HG03175 (cell line): Measurements from ENCODE around the gene GPR142.

Experiments
- ATAC-seq: cut with Tn5 transposase; IDR thresholded peaks from one replicate; pipeline ENCODE4 v1.9.1; 2021; ENCODE audit warnings: mild to moderate bottlenecking, moderate library complexity; ENCODE audit not compliant: unreplicated experiment

Gene GPR142, protein sequence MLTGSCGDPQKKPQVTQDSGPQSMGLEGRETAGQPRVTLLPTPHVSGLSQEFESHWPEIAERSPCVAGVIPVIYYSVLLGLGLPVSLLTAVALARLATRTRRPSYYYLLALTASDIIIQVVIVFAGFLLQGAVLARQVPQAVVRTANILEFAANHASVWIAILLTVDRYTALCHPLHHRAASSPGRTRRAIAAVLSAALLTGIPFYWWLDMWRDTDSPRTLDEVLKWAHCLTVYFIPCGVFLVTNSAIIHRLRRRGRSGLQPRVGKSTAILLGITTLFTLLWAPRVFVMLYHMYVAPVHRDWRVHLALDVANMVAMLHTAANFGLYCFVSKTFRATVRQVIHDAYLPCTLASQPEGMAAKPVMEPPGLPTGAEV

DNA sequence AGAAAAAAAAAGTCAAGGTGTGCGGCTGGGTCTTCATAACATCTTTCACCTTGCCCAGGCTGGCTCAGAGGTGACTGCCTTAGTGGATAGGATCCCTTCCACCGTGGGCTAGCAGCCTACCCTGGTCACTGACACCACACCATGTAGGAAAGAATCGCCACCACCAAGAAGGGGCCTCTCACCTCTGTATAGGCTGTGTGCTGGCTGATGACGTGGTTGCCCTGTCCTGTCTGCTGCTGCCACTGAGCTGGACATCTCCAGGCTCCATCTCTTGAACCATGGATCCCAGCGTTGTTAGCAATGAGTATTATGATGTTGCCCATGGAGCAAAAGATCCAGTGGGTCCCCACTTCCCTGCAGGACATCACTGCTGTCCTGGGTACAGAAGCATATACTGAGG is at the start of gene GPR142:
Gene GPR142, plus strand, starts transcription at position 301 of the 400 bp plus-strand sequence. CDS start 2,035 bp downstream, outside the sequence.
- ATAC-seq: no peak

DNA sequence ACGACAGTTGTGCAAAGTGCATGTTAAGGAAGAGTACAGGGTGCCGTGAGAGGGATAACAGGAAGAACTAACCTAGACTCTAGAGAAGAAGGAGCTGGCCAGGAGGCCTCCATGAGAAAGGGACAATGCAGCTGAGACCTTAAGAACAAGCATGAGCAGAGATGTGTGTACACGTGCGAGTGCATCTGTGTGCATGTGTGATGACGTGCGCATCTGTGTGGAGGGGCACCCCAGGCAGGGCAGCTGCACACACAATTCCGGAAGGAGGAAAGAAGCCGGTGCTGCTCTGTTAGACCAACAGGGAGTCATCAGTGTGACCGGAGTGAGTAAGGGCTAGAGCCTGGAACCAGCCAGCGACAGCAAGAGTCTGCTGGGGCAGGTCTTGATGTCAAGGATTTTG is 48.9 kb upstream of the GPR142 start:
- no peak for ATAC-seq

DNA sequence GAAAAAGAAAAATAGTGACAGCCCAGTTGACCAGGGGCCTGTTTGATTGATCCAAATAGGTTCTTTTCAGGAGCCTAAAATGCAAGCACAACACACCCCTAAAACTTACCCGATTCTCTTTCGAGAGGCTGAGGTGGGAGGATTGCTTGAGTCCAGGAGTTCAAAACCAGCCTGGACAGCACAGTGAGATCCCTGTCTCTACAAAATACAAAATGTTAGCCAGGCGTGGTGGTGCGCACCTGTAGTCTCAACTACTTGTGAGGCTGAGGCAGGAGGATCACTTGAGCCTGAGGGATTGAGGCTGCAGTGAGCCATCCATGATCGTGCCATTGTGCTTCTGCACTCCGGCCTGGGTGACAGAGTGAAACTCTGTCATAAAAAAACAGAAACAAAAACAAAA is 42.8 kb upstream of the GPR142 start:
- ATAC-seq: no peak

DNA sequence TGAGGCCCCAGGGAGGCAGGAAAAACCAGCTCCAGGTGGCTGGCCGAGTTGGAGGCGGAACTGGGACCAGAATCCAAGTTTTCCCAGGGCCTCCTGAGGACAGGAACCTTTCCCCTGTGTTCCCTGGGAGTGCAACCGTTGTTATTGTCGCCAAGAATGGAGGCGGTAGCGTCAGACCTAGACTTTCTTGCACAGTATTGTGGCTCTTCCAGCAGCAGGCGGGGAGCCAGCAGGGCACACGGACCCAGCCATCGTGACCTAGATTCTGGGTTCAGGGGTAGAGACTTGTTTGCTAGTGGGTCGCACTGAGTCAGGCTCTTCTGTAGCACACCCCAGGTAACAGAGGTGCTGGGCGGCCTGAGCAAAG is 41.9 kb upstream of the GPR142 start:
- ATAC-seq: no peak

DNA sequence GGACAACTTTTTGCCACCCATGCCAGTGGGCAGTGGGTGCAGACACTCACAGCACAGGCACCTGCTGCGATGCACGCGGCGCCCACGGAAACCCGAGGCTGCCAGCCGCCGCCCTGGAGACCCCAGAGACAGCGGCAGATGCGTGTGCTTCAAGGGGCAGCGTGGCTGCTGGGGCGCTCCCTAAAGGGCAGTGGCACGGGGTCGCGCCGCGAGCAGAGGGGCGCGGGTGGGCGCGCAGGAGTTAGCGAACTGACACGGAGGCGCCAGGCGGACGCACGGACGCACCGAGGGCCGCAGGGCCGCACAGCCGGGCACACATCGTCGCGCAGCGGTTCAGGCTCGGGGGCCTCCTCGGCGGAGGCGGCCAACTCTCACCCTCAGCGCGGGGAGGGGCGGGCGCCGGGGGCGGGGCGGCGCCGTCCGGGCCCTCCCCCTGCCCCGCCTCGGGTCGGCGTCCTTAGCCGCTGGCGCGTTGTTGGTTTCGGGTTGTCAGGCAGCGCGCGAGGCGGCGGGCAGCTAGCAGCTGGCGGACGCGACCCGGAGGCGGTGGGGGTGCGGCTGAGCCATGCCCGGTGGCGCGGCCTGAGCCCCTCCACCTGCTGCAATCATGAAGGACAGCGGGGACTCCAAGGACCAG is 41.4 kb upstream of the GPR142 start, which contains the start of gene KIF19:
Gene KIF19, plus strand, starts transcription at position 484 of the 637 bp plus-strand sequence. Its CDS starts 124 bp downstream, at position 608.
- no peak for ATAC-seq

DNA sequence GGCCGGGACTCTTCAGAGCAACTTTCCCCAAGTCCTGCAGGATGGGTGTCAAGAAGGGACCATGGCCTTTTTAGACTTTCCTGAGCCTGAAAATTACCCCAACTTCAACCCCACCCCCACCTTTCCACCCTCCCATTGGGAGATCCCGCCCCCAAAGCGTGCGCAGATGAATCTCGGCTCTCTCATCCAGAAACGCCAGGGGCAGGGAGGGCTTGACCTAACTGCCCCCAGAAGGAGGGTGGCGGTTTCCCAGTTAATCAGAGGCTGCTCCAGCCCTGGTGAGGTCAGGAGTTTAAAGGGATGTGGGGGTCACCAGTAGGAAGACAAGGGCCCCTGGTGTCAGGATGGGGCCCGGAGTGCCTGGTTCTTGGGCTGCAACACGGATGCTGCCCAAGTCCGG is 40.8 kb upstream of the GPR142 start:
- no peak for ATAC-seq

DNA sequence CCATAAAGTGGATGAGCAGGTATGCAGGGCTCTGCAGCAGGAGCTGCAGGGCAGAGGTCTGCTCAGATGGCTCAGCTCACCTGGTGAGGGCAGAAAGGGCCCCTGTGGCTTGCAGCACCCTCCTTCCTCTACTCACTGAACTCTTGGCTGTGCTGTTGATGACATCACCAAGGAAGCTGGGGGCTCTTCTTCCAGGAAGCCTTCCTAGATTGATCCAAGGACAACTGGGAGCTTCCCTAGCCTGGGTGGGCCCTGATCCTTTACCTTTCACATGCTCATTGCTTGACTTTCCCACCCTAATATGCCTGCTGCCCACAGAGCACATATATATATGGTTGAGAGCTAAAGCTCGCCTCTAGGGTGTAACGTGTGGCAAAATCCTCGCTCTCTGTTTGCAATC is 38.8 kb upstream of the GPR142 start:
- no peak for ATAC-seq

DNA sequence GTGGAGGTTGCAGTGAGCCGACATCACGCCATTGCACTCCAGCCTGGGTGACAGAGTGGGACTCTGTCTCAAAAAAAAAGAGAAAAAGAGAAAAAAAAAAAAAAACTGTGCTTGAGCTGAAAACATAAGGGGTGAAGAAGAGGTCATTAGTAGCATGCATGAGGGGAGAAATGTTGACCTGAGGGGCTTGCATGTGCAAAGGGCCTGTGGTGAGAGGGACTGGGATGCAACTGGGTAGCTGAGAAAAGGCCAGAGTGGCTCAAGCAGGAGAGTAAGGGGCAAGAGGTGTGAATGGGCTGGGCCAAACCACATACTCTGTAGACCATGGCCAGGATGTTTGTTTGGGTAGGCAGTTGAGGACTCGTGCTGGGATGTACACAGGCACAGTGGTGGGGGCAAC is 37.9 kb upstream of the GPR142 start:
- no peak for ATAC-seq

DNA sequence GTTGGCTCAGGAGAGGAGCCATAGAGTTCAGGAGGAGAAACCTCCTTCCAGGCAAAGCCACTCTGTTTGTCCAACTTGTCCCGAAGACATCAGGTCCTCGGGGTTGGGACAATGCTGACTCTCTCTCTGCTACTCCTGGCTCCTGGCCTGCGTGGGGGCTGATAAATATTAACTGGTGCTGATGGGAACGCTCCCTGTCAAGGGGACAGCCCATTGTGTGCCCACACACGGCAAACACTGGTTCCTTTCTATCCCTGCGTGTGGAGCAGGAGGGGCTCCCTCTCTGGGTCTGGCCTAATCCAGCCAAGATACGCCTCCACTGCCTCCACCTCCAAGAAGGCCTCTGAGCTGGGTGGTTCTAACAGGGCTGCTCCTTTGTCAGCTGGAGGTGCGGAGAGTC is 36.9 kb upstream of the GPR142 start:
- no peak for ATAC-seq

DNA sequence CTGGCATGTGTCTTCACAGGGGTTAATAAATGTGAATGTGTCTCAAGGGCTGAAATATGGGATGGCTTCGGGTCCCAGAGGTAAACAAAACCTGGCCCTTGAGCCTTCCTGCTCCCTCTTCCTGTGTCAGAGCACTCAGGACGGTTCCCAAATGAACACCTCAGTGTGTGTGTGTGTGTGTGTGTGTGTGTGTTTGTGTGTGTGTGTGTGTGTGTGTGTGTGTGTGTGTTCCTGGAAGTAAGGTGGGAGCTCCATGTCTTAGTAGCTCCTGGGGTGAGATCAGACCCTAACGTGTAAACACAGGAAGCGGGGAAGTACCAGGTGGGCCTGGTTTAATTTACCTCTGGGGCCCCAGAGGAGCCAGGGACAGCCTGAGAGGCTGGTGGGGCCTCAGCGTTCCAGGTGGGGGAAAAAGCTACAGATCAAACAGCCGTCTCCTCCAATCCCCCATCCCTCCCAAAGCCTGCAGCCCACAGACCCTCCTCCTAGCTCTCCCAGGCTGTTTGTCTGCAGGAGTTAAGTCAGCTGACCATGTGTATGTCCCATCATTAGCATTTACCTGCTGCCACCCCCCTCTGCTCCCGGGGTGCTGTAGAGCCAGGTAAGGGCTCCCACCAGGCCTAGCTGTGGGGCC is 35.2 kb upstream of the GPR142 start:
- no peak for ATAC-seq

DNA sequence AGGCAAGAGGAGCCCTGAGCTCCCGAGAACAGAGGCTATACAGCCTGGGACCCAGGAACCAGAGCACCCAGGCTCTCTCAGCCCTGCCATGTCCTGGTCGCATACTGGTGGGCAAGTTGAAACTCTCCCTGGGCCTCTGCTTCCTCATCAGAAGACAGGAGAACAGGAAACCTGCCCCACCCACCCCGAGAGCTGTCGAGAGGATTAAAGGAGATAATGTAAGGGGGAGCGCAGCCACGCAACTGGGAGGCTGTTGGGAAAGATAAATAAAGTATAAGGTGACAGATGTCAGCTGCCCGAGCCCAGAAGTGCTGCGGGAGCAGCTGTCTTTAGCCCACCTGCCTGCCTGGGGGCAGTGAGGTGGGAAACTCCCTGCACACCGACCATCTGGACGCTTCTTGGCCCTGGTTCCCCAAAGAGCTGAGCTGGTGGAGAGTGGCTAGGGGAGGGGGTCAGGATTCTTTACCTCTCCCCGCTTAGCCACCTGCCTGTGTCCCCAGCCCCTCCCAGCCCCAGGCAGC is 34.5 kb upstream of the GPR142 start:
- no peak for ATAC-seq

DNA sequence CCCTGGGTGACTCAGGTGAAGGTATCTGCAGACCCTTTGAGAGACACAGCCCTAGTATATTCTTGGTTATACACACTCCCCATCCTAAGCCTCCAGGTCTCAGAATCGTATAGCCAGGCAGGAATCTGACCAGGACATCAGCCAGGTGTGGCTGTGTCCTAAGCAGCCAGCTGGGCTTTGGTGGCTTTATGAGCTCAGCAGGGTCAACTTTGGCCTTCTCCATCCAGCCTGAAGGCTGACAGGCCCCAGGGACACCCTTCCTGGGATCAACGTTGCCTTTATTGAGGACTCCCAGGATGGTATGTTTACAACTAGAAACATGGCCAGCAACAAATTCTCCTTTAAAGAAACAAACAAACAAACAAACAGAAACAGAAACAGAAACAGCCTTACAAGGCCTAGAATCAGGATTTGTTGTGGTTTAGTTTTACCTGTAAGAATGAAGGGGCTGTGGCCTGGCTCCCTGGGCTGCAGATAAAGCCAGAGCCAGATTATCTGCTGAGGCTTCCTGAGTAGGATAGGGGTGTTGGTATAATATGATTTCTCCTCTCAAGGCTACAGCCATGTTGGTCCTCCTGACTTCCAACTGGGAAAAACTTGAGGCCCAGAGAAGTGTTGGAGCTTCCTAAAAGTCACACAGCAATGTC is 32.8 kb upstream of the GPR142 start:
- ATAC-seq: no peak

DNA sequence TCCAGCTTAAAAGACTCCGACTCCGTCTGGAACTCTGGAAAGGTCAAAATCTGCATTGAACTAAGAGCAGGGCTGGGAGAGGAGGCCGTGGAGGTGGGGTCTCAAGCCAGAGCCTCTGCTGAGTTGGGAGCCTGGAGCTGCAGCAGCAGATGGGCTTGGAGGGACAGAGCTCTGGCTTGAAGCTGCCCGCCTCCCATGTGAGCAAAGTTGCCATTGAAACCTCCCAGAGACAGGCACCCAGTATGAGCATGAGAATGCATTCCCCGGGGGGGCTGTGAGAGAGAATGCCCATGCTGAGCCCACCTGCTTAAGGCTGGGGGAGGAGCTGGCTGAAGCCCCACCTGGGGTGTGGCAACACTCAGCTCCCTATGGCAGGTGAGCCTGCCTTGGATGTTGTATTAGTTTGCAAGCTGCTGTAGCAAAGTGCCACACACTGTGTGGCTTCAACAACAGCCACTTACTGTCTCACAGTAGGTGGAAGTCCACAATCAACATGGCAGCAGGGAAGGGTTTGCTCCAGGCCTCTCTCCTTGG is 31.7 kb upstream of the GPR142 start:
- no peak for ATAC-seq

DNA sequence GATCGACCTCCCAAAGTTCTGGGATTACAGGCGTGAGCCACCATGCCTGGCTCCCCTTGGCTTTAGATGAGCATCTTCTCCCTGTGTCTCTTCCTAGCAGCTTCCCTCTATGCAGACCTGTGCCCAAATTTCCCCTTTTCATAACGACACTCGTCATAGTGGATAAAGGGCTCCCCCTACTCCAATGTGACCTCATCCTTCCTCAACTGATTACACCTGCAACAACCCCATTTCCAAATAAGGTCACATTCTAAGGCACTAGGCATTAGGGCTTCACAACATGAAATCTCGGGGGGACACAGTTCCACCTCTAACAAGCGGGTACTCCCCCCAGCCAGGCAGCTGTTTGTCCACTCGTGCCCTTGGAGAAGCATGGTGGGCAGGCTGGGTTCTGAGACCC is 31.0 kb upstream of the GPR142 start:
- no peak for ATAC-seq

DNA sequence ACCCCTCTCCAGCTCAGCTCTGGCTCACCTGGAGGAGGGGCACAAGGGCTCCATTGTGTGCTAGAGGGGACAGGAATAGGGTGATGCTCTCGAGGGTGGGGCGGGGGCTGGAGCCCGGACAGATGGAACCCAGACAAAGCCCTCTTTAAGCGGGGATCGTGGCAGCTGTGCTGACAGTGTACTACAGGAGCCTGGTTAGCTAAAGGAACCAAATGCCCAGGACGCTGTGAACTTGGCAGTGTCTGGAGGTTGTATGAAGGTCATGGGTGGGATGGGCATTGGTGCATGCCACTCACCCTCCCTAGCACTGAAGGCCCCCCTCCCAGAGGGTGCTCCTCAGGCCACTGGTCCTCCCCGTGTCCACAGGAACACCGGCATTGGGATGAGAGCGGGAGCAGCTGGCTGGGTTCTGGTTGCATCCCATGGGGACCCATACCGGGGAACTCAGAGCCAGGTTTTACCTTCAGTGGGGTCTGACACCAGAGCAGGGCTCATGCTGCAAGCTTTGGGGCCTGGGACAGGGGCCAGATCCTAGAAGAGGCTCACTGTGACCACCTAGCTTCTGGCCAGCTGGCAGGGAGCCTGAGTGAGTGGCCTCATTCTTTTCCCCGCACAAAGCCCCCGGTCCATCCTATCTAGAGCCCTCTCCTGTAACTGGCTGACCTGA is 29.3 kb upstream of the GPR142 start:
- no peak for ATAC-seq

DNA sequence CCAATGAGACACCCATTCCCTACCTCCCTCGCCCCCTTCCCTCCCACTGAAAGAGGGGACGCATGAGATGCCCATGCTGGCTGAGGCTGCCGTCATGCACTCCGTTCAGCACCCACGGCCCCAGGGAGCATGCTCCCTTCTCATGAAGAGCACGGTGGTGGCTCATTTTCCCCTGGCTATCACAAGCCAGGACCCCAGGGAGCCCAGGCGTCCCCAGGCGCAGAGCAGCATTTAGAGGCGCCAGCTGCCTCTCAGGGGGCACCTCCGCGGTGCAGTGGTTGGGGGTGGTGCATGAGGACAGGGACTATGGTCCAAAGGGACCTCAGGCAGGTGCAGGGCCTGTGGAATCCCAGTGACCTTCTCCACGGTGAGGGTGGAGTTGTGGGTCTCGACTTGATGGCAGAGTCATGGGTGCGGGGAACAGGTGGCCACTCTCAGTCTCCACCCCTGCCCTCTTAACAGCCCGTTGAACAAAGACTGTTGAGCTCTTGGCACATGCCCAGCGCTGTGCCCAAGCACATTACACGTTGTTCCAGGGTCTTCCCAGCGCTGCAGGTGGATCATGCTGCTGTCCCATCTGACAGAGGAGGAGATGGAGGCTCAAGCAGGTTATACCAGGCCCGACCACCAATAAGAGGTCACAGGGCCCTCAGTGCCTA is 27.6 kb upstream of the GPR142 start:
- ATAC-seq: no peak

DNA sequence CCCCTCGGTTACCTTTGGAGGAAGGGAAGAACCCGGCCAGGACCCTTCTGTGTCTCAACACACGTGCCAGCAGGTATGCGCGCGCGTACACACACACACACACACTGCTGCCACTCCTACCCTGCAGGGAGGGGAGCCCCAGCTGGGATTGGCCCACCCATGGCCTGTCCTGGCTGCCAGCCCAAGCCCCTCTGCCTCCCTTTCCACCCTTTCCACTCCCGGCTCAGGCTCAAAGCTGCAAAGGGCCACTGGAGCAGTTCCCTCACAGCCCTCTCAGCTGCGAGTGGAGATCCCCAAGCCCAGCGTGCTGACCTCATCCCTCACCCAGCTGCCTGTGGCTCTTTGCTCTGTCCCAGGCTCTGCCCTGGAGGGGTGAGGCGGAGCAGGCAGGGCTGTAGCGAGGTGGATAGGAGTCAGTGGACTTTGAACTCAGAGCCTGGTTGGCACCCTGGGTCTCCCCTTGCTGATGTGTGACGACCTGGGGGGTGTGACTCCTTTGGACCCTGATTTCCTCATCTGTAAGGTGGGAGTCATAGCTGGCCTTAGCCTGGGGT is 26.8 kb upstream of the GPR142 start:
- ATAC-seq: no peak

DNA sequence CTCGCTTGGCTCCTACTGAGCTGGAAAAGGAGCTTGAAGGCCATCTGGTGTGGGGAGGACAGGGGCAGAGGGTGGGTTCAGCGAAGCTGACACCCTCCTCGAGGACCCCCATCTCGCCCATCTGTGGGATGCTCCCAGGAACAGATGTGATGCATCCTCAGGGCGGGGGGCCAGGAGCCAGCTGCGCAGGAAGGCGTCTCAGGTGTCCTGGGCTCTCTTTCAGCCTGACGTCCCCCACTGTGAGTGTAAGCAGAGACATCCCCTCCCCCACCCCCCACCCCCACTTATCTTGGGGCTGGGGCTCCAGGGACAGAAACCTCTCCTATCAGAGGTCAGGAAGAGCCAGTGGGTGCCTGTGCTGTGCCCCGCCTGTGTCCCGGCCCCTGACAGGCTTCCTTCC is 25.1 kb upstream of the GPR142 start:
- ATAC-seq: no peak

DNA sequence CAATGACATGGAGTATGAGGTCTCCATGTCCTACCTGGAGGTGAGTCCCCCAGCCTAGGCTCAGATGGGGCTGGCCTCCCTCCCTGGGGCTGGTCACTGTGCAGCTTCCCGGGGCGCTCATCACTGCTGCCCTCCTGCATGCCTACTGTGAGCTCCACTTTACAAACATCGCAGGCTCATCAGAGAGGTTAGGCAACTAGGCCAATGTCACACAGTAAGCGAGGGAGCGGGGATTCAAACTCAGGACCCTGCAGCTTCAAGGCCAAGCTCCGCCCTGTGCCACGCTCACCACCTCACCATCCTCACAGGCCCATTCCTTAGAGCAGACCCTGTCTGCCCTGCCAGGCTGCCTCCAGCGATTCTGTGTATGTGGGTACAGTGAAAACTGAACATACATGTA is 24.2 kb upstream of the GPR142 start:
- ATAC-seq: no peak
